Calu3 (cell line): Measurements from ENCODE around the gene ZNF3. TPM values are rescaled to one million over a fixed set of nuclear protein-coding genes. Genes with fewer than 3 reads are reported as not detected.

ENCODE experiments used
- BruUV-seq: library from RNA; stranded (reverse); fragments of 400-500 nt; replicated peaks from 2 replicates; lab custom pipeline; 2021; lab: Mats Ljungman, UMichigan
- CTCF ChIA-PET: fragments of 300-600 bp; sonication (Branson Sonifier 250); formaldehyde crosslinking; loops from one replicate; lab custom pipeline; 2022; ENCODE audit warnings: antibody characterized with exemption; lab: Charles Lee
- DNase-seq: peaks from one replicate; pipeline ENCODE4 v3.0.0; 2022
- H3K27ac Mint-ChIP-seq: one replicate; pipeline ENCODE4 v1.8.0; 2022; ENCODE audit warnings: mixed read lengths; ENCODE audit not compliant: unreplicated experiment
- H3K27me3 Mint-ChIP-seq: one replicate; pipeline ENCODE4 v1.8.0; 2022; ENCODE audit warnings: mixed read lengths; ENCODE audit not compliant: unreplicated experiment
- H3K36me3 Mint-ChIP-seq: one replicate; pipeline ENCODE4 v1.8.0; 2022; ENCODE audit warnings: mild to moderate bottlenecking, moderate library complexity, mixed read lengths; ENCODE audit not compliant: insufficient read depth, unreplicated experiment
- H3K4me1 Mint-ChIP-seq: one replicate; pipeline ENCODE4 v1.8.0; 2022; ENCODE audit warnings: mild to moderate bottlenecking, low read depth, mixed read lengths; ENCODE audit not compliant: unreplicated experiment
- H3K4me3 Mint-ChIP-seq: one replicate; pipeline ENCODE4 v1.8.0; 2022; ENCODE audit warnings: mild to moderate bottlenecking, low read depth, moderate library complexity, mixed read lengths; ENCODE audit not compliant: unreplicated experiment
- H3K9me3 Mint-ChIP-seq: one replicate; pipeline ENCODE4 v1.8.0; 2022; ENCODE audit warnings: low read depth, mixed read lengths; ENCODE audit not compliant: unreplicated experiment
- intact Hi-C: fragments of 100-400 bp; cut with micrococcal nuclease; formaldehyde crosslinking; loops from one replicate; pipeline ENCODE4 v1.10.0; 2022; ENCODE audit not compliant: unreplicated experiment
- total RNA-seq: library from RNA; stranded (reverse); gene quantifications from 2 replicates; pipeline ENCODE4 v1.2.3, GENCODE V29; 2022
- TF ChIP-seq, protein P1 (sequence below): fragments of 200-600 bp; IDR thresholded peaks from one replicate; pipeline ENCODE4 v1.8.0; 2022; ENCODE audit warnings: antibody characterized with exemption; ENCODE audit not compliant: unreplicated experiment

The ZNF3 gene
- total RNA-seq, 1 experiment from 2014 or later, result 26.7 TPM

DNA sequence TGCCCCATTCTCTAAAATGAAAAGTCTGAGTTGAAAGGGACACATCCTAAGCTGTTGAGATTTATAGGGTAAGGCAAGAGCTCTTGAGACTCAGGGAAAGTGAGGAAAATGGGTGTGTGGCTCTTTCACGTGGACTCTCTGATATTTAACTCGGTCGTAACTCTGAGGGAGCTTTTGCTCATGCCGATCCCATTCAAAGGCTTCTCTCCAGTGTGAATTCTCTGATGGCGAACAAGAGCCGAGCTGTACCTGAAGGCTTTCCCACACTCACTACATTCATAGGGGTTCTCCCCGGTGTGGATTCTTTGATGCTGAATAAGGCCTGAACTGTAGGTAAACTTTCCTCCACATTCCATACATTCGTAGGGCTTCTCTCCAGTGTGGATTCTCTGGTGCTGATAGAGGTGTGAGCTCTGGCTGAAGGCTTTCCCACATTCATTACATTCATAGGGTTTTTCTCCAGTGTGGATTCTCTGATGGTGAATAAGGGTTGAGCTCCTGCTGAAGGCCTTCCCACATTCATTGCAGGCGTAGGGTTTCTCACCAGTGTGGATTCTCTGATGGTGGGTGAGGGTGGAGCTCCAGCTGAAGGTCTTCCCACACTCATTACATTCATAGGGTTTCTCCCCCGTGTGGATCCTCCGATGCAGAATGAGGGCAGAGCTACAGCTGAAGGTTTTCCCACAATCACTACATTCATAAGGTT, 10.4 kb downstream of the ZNF3 start:
- TF ChIP-seq, protein P1, sequence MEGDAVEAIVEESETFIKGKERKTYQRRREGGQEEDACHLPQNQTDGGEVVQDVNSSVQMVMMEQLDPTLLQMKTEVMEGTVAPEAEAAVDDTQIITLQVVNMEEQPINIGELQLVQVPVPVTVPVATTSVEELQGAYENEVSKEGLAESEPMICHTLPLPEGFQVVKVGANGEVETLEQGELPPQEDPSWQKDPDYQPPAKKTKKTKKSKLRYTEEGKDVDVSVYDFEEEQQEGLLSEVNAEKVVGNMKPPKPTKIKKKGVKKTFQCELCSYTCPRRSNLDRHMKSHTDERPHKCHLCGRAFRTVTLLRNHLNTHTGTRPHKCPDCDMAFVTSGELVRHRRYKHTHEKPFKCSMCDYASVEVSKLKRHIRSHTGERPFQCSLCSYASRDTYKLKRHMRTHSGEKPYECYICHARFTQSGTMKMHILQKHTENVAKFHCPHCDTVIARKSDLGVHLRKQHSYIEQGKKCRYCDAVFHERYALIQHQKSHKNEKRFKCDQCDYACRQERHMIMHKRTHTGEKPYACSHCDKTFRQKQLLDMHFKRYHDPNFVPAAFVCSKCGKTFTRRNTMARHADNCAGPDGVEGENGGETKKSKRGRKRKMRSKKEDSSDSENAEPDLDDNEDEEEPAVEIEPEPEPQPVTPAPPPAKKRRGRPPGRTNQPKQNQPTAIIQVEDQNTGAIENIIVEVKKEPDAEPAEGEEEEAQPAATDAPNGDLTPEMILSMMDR, result no peak
- H3K4me3 Mint-ChIP-seq, result no peak overlapping the region
- CTCF ChIA-PET, result interaction anchor here (0.6 kb wide), 1 partner anchor 81 kb away, joined by 3 read pairs; no protein-coding TSS in a partner anchor
- peak overlapping the region; percentile 7 for H3K27ac Mint-ChIP-seq
- BruUV-seq, result TSS peak; percentile 7
- H3K36me3 Mint-ChIP-seq, result peaks cover 68% of the 10 kb centered on the region
- H3K27me3 Mint-ChIP-seq, result no peaks in the 10 kb centered on the region
- intact Hi-C loops, result no loop called here
- peaks cover 11% of the 10 kb centered on the region for H3K9me3 Mint-ChIP-seq
- no peaks in the 10 kb centered on the region for H3K4me1 Mint-ChIP-seq
- DNase-seq, result no peak

DNA sequence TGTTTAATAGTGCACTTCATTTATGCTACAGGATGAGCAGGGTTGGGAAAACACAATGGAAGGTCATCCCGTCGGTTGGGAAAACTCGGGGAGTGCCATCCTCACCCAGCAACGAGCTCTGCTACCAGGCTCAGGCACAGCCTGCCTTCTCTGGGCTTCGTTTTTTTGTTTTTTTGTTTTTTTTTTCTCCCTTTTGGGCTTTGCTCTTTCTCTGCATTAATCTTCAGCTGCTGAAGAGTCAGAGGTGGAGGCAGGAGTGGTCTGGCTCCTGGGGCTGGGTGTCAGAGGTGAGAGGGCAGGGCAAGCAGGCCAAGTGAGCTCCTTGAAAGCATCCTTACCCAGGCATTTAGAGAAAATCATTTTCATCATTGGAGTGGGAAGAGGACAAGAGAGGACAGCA, 11.5 kb downstream of the ZNF3 start:
- Mint-ChIP-seq H3K4me3 (no peak overlapping the region), H3K9me3 (peaks cover 8% of the 10 kb centered on the region), H3K27ac (peak overlapping the region; percentile 54), H3K27me3 (no peaks in the 10 kb centered on the region), H3K4me1 (no peaks in the 10 kb centered on the region), H3K36me3 (peaks cover 59% of the 10 kb centered on the region)
- no TSS peak for BruUV-seq
- DNase-seq, result no peak
- intact Hi-C loops, result no loop called here
- CTCF ChIA-PET, result no interaction called here
- TF ChIP-seq, protein P1, result no peak

DNA sequence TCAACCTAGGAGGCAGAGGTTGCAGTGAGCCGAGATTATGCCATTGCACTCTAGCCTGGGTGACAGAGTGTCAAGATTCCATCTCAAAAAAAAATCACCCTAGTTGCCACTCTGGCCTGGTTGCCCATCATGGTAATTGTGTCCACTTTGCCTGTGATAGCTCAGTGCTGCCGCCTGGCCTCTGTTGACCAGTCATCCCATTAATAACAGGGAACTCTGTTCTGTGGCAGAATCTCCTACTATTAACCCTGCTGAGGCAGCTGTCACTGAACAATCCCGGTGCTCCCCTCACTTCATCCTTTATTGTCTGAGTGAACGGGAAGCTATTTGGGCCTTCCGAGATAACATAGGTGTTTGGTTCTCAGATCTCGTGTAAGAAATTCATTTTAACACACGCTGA, 14.6 kb downstream of the ZNF3 start:
- no peak overlapping the region for H3K27ac Mint-ChIP-seq
- BruUV-seq, result no TSS peak
- intact Hi-C loops, result no loop called here

GRCh38 chr7:100065452-100066186, 15.9 kb downstream of the ZNF3 start:
- intact Hi-C loops, result no loop called here
- Mint-ChIP-seq H3K27ac (no peak overlapping the region), H3K9me3 (no peaks in the 10 kb centered on the region), H3K4me1 (no peaks in the 10 kb centered on the region), H3K36me3 (peaks cover 32% of the 10 kb centered on the region), H3K27me3 (no peaks in the 10 kb centered on the region), H3K4me3 (no peak overlapping the region)
- TF ChIP-seq, protein P1, result no peak
- BruUV-seq, result no TSS peak
- no peak for DNase-seq
- CTCF ChIA-PET, result no interaction called here

More for the DNA sequence above, 14.6 kb downstream of the ZNF3 start:
- CTCF ChIA-PET, result no interaction called here
- Mint-ChIP-seq H3K4me1 (no peaks in the 10 kb centered on the region), H3K9me3 (peaks cover 2% of the 10 kb centered on the region), H3K4me3 (no peak overlapping the region), H3K27me3 (no peaks in the 10 kb centered on the region), H3K36me3 (peaks cover 34% of the 10 kb centered on the region)
- TF ChIP-seq, protein P1, result no peak
- no peak for DNase-seq
